GM12892 (cell line): ENCODE measurements around the gene ASTN2.

Experiments used
- POLR2A ChIP-seq: IDR thresholded peaks from 2 replicates; pipeline ENCODE4 v1.6.1; 2011; ENCODE audit warnings: low read depth, low read length, control low read depth
- POLR2AphosphoS5 ChIP-seq: IDR thresholded peaks from 2 replicates; pipeline ENCODE4 v1.6.1; 2011; ENCODE audit warnings: low read depth, low read length, control low read depth
- TAF1 ChIP-seq: IDR thresholded peaks from 2 replicates; pipeline ENCODE4 v1.6.1; 2011; ENCODE audit warnings: low read depth, mild to moderate bottlenecking, control low read depth, low read length, borderline replicate concordance

DNA sequence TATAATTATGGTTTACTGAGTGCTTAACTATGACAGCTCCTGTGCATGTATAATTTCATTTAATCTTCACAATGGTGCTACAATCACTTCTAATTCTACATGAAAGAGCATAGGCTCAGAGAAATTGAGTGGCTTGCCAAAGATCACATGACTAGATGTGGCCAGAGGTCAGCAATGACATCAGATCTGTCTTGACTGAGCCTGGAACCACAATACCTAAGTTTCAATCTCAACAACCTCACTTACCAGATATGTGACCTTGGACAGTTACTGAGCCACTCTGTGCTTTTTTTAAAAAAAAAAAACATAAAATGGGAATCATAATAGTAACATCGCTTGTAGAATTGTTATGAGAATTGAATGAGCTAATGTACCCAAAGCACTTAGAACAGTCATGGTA lies 597.1 kb downstream of the ASTN2 start:
- no peak for TF ChIP-seq POLR2AphosphoS5
- no peak for TF ChIP-seq POLR2A
- TF ChIP-seq TAF1, result no peak
